NCI-H1105 (cell line): ENCODE data around the gene CDKAL1.
A peak's percentile ranks its signal among the peaks of the same experiment; 100 is the strongest.
"Not testable (repeated sequence)": the region's sequence is repeated elsewhere in the genome, so short reads cannot be mapped to it uniquely, and the experiment has no call there.

Experiments used
- DNase-seq: peaks from one replicate; lab custom pipeline; 2025; lab: John Stamatoyannopoulos, UW

The CDKAL1 gene

DNA sequence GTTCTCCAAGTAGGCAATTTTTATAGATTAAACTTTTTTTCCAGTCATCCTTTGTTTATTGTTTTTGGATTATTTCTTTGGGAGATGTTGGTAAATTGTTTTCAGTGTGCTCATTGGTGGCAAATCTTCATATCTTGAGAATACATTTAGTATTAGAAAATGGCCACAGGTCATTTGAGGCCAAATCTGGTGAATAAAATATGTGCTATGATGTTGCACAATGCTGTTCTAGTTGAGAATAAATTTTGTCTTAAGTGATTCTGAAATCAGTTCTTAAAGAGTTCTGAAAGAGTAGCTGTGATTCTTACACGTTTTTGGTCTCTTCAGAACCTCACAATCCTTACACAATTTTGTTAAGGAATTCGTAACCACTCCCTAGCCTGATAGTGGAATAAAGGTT, 20.1 kb downstream of the CDKAL1 start:
- no peak for DNase-seq

DNA sequence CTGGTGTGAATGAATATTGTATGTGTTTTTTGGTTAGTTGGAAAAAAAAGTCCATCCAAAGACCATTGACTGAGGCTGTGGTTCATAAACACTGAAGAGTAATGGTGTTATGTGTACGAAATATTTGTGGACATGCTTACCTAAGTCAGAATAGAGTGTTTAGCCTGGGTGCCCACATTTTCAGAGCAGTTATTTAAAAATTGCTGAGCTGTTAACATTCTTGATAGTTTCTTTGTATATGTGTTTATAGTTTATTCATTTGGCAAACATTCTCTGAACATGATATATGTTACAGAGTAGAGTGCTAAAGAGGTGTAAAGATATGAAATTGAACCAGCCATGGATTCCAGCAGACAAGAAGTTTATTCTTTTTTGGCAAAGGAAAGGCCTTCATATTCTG, 20.6 kb downstream of the CDKAL1 start:
- no peak for DNase-seq

- DNase-seq = no peak
These were observed 25.8 kb downstream of the CDKAL1 start for GRCh38 chr6:20559924-20560551.

GRCh38 chr6:20563377-20563776, 29.1 kb downstream of the CDKAL1 start:
- DNase-seq = no peak

- DNase-seq = peak; percentile 30
These were observed 30.0 kb downstream of the CDKAL1 start for GRCh38 chr6:20564269-20564668.

DNA sequence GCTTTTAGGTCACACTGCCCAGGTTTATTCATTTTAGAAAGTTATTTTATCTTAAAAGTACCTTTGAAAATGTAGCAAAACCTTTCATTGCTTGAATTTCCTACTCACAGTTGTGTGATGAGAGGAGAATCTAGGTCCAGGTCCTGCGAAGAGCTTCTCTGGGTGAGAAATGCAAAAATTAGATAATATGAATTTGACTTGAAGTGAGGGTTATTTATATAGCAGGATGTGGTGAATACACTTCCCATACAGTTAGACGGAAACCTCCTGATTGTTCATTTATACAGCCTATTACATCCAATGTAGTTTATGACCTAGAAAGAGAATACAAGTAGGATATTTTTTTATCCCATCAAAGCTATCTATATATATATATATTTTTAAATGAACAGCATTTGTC, 30.5 kb downstream of the CDKAL1 start:
- no peak for DNase-seq

DNA sequence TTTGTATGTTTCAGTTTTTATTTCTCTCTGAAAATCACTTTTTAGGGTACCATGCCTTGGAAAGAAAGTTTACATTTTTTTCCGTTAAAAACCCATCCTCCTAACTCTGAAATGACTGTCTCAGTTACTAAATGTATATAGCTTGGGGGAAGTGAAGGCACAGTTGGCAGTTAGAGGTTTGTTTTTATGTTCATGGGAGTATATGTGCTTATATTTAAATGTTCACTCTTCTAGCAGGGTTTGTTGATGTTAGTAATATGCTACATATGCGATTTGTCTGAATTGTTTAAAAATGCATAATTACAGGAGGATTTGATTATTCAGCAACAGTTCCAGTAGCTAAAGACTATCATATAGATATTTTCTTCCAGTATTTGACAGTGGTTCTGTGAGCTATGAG, 31.1 kb downstream of the CDKAL1 start:
- no peak for DNase-seq

- no peak for DNase-seq
These were observed 31.9 kb downstream of the CDKAL1 start for GRCh38 chr6:20566109-20566508.

- peak; percentile 77 for DNase-seq
These were observed 34.8 kb downstream of the CDKAL1 start for GRCh38 chr6:20569000-20569610.

DNA sequence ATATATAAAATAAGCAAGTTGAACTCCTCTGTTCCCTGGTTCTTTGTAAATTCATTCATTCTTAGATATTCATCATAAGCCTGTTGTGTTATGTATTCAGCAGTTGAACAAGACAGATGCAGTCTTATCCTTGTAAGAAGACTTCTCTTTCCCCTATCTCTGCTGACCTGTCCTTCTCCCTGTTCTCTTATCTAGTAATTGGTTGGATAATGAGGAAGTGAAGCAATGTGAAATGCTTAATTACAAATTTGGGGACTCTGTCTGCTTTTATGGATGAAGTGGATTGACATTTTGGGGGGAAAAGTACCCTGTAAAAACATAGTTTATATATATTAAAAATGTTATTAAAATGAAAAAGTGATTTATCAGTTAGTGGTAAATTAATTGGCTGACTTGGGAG, 37.0 kb downstream of the CDKAL1 start:
- DNase-seq = no peak

DNA sequence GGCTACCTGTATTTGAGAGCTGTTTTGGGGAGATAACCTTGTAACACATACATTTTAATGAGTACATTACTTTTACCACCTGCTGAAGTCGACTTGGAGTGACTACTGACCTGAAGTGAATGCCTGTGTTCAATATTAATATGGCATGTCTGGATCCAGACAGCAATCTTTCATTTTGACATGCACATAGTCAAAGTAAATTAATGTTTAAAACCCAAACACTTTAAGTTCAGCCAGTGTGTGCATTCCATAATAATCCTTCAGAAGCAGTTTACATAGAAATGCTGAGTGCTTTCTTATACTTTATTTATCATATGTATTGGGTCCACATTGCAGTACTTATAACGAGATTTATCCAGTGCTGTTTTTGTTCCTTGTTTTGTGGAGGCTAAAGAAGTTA, 38.0 kb downstream of the CDKAL1 start:
- no peak for DNase-seq

DNA sequence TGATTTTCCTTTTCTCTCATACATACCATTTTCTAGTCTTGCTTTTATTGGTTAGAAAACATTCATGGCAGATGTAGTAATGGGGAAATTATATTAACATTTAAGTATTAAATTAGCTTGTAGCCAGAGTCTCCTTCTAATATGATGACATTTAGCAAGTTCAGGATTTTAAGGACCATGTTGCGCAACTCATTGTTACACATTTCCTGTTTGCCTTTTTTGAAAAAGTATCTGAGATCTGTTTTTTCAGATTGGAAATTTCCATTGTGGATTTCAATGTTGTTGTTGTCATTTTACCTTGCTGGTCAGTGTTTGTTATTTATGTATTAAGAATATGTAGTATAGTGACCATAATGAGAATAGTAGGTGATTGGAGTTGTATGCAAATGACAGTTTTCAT, 38.7 kb downstream of the CDKAL1 start:
- DNase-seq = no peak

DNA sequence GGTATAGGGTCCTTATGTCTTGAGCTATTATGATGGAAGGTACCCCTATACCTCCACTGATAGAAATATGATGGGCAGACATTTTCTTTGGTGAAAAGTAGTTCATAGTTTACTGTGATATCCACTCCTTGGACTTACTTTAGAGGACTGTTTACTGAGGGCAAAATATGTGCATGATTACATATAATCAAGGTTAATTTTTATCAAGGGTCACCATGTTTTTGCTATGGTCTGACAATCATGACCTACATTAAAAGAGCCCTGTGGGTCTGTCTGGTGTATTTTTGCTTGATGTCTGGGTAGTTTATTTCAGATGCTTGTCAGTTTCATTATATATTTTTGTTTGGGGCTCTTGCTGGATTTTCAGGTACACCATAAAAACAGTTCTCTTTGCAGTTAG, 40.1 kb downstream of the CDKAL1 start:
- DNase-seq = no peak

DNA sequence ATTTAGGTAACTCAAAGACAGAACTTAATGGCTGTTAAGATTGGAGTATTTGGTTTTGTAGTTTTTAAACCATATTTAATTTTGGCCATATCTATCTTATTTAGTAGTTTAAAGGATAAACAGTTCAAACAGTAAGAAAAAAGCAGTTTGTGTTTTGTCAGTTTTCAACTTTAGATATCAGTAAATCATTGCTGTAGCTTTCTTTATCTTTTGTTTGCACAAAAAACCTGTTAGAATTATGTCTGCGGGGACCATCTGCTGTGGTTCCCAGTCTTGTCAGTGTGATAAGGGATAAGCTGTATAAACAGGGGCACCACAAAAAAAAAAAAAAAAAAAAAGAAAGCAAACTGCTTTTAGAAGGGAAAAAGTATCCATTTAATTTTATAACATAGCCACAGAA, 40.9 kb downstream of the CDKAL1 start:
- peak; percentile 45 for DNase-seq

- no peak for DNase-seq
These were observed 41.6 kb downstream of the CDKAL1 start for GRCh38 chr6:20575704-20576451.

GRCh38 chr6:20577173-20577688, 43.0 kb downstream of the CDKAL1 start:
- no peak for DNase-seq

GRCh38 chr6:20581070-20581469, 46.8 kb downstream of the CDKAL1 start:
- DNase-seq = no peak

GRCh38 chr6:20582586-20583443, 48.6 kb downstream of the CDKAL1 start:
- no peak for DNase-seq

GRCh38 chr6:20583444-20583800, 49.2 kb downstream of the CDKAL1 start:
- DNase-seq = peak; percentile 64

- no peak for DNase-seq
These were observed 50.0 kb downstream of the CDKAL1 start for GRCh38 chr6:20584100-20584731.

- DNase-seq = no peak
These were observed 55.0 kb downstream of the CDKAL1 start for GRCh38 chr6:20589266-20589665.

DNA sequence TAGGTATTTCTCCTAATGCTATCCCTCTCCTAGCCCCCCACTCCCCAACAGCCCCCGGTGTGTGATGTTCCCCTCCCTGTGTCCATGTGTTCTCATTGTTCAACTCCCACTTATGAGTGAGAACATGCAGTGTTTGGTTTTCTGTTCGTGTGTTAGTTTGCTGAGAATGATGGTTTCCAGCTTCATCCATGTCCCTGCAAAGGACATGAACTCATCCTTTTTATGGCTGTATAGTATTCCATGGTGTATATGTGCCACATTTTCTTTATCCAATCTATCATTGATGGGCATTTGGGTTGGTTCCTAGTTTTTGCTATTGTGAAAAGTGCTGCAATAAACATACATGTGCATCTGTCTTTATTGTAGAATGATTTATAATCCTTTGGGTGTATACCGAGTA, 56.2 kb downstream of the CDKAL1 start:
- DNase-seq = not testable (repeated sequence)
